GM19238 (cell line): Measurements from ENCODE around the gene STAP2.
"Not testable (repeated sequence)": the region's sequence is repeated elsewhere in the genome, so short reads cannot be mapped to it uniquely, and the experiment has no call there.

Experiments used
- DNase-seq: peaks from one replicate; pipeline ENCODE4 v3.0.0; 2011; ENCODE audit warnings: low spot score; ENCODE audit not compliant: insufficient read length

Gene STAP2

DNA sequence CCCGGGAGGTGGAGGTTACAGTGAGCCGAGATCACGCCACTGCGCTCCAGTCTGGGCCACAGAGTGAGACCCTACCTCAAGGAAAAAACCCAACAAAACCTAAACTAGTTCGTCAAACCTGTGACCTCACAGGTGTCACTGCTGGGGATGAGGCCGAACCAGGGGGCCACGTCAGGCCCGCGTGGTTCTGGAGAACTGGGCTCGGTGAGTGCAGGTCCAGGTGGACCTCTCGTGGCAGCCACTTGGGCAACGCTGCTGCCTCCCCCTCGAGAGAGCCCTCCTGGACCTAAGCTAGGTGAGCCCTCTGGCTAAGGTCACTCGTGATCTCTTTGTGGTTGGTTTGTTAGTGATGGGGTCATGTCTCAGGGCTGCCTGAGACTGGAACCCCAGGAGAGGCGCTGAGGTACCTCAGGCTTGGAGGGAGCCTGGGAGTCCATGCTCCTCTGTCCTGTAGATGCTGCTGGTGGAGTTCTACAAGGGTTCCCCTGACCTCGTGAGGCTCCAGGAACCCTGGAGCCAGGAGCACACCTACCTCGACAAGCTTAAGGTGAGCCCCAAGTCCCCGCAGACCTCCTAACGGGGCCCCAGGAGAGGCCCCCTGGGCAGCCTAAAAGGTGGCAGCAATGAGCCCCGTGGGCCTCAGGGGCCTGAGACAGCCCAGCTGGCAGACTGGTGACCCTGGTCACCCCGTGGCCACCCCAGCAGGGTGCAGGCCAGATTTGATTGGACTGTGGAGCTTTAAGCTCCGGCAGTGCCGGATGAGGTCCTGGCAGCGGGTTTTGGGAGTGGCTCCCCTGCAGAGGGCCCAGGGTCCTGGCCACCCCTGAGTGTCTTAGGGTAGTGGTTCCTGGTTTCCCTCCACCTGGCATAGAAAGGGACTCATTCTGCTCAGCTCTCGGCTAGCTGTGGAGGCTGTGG is 20.3 kb upstream of the STAP2 start:
- no peak for DNase-seq

DNA sequence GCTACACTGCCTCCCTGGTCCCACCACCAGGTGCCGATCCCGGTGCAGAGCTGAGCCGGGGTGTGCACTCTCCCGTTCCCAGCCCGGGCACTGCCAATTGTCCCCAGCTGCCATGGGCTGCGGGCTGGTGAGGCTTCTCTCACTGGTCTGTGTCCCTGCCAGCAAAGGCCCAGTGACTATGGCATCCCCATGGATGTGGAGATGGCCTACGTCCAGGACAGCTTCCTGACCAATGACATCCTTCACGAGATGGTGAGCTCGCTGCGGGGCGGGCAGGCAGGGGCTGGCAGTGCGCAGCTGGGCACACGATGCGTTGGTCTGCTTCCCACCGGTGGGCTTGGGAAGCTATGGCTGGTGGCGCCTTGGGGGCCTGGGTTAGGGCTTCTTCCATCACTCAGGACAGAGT is 19.3 kb upstream of the STAP2 start:
- DNase-seq, result no peak

DNA sequence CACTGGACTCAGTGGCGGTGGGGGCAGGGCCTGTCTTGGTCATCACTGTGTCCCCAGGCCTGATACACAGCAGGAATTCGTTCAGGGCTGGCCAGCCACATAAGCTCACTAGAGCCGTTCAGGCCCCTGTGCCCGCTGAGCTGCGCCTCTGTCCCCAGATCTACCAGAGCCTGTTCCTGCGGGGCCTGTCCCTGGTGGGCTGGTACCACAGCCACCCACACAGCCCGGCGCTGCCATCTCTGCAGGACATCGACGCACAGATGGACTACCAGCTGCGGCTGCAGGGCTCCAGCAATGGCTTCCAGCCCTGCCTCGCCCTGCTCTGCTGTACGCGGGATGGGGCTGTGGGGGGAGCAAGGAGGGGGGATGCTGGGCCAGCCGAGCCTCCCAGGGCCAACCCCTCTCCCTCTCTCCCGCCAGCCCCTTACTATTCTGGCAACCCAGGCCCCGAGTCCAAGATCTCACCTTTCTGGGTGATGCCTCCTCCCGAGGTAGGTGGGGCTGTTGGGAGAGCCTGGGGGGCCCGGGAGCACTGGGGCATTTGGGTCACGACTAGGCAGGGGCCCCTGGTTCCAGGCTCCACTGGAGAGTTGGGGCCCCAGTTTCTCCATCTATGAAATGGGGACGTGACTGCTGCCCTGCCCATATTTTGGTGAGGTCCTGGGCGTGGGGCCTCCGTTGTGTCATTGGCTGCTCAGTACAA is 18.6 kb upstream of the STAP2 start:
- DNase-seq, result no peak

DNA sequence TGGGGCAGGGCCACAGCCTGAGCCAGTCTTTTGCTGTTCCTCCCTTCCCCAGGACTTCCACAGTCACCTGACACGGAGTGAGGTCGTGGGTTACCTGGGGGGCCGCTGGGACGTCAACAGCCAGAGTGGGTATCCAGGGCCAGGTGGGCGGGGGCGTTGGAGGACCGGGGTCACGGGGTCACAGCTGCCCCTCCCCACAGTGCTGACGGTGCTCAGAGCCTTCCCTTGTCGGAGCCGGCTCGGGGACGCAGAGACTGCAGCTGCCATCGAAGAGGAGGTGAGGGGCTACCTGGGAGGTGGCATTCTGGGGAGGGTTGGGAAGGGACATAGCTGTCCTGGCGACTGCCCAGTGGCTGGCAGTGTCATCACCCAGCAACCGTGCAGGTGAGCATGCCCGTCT is 16.3 kb upstream of the STAP2 start:
- DNase-seq, result no peak

DNA sequence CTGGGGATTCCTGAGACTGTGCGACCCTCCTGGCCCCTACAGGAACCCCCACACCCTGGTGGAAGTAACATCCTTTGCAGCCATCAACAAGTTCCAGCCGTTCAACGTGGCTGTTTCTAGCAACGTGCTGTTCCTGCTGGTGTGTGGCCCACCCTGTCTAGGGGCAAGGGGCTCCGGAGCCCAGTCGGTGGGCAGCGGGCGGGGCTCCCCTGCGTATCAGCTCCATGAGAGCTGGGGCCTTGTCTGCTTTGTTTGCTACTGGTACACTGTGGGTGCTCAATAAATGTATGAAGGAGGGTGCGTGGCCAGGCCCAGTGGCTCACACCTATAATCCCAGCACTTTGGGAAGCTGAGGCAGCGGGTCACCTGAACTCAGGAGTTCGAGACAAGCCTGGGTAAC is 15.7 kb upstream of the STAP2 start:
- DNase-seq, result no peak

DNA sequence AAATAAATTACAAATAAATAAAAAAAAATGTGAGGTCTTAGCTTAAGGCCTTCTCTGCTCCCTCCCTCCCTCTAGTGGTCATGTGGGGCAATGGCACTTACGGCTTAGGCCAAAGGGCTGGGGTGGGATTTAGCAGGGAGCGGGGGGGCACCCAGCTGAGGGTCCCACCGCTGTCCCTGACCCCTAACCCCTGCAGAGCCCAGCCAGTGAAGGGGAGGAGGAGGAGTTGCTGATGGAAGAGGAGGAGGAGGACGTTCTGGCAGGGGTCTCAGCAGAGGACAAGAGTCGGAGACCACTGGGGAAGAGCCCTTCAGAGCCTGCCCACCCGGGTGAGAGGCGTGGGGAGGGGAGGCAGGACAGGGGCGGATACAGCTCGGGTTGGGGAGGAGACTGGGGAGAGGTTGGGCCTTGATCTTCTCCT is 14.1 kb upstream of the STAP2 start:
- no peak for DNase-seq

DNA sequence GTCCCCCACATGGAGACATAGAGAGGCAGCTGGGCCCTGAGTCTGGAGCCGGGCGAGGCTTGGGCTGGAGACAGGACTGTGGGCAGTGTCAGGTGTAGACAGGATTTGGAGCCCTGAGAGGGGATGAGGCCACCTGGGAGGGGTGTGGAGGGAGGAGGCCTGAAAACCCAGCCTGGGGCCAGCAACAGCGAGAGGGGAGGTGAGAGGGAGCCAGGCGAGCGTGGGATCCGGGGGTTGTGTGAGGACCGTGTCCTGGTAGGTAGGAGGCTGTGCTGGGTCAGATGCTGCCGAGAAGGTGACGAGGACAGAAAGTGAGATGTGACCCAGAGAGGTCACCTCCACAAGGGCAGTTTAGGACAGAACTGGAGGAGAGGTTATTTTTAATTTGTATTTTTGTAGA is 12.1 kb upstream of the STAP2 start:
- no peak for DNase-seq

DNA sequence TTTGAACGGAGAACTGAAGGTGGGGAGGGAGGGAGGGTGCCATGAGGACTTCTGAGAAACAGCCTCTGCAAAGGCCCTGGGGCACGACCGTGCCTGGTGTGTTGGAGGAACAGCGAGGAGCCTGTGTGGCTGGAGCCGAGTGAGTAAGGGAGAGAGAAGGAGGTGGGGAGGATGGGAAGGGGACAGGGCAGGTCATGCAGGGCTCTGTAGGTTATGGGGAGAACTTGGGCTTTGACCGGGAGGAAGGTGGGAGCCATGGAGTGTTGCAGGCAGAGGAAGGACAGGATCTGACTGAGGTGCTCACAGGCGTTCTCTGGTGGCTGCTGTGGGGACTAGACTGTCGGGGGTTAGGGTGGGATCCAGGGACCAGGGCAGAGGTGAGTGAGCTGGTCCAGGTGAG is 11.5 kb upstream of the STAP2 start:
- no peak for DNase-seq

DNA sequence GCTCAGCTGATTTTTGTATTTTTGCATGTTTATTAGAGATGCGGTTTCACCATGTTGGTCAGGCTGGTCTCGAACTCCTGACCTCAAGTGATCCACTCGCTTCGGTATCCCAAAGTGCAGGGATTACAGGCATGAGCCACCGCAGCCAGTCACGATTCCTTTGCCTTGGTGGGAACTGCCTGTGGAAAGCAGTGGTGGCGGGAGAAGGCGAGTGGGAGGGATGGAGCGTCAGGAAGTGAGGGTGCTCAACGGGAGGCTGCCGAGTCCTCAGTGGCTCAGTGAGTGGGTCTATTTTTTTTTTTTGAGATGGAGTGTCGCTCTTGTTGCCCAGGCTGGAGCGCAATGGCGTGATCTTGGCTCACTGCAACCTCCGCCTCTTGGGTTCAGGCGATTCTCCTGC is 10.6 kb upstream of the STAP2 start:
- not testable (repeated sequence) for DNase-seq

DNA sequence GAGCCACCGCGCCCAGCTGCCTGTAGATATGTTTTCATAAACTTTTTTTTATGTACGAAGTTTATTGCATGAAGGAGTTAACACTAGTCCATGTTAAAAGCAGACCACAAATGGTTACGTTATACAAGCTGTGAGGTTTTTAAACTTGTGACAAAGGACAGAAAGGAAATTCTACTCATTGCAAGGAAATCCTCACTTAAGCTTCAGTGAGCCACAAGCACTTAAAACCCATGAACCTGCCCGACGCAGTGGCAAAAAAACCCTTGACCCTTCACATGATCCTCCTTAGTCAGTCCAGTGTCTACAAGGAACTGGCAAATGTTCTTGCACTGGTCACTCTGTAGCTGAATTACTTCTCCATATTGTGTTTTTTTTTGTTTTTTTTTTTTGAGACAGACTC is 8.9 kb upstream of the STAP2 start:
- DNase-seq, result no peak

DNA sequence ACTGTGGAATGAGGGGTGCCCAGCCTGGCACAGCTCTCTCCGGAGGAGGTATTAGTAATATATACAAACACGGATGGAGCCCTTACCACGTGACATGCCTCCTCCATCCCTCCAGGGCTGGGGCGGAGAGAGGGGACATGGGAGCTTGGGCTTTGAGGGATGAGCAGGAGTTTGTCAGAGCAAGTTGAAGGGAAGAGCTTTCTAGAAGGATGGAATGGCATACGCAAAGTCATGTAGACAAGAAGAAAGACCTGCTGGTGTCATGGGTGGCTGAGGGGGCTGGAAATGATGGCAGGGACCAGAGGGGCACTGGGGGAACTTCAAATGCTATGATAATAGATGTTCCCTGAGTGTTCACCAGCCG is 7.4 kb upstream of the STAP2 start:
- DNase-seq, result no peak

DNA sequence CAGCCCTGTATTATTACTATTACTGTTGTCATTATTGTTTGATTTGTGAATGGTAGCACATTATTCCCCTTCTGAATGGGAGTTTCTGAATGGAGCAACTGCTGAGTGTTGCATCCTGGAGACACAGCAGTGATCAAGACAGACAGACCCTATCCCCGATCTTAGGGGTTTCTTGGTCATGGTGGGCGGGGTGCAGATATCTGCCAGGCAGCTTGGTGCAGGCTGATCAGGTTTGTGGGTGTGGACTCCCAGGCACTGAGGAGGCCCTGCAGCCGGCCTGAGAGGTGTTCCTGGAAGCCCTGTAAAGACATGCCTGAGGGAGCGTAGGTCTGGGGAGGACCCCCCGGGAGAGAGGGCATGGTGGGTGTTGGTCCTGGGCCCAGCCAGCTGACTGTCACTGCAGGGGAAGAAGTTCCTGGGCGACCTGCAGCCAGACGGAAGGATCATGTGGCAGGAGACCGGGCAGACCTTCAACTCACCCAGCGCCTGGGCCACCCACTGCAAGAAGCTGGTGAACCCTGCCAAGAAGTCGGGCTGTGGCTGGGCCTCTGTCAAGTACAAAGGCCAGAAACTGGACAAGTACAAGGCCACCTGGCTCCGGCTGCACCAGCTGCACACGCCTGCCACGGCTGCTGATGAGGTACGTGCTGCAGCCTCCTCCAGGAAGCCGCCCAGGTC is 6.9 kb upstream of the STAP2 start:
- no peak for DNase-seq

DNA sequence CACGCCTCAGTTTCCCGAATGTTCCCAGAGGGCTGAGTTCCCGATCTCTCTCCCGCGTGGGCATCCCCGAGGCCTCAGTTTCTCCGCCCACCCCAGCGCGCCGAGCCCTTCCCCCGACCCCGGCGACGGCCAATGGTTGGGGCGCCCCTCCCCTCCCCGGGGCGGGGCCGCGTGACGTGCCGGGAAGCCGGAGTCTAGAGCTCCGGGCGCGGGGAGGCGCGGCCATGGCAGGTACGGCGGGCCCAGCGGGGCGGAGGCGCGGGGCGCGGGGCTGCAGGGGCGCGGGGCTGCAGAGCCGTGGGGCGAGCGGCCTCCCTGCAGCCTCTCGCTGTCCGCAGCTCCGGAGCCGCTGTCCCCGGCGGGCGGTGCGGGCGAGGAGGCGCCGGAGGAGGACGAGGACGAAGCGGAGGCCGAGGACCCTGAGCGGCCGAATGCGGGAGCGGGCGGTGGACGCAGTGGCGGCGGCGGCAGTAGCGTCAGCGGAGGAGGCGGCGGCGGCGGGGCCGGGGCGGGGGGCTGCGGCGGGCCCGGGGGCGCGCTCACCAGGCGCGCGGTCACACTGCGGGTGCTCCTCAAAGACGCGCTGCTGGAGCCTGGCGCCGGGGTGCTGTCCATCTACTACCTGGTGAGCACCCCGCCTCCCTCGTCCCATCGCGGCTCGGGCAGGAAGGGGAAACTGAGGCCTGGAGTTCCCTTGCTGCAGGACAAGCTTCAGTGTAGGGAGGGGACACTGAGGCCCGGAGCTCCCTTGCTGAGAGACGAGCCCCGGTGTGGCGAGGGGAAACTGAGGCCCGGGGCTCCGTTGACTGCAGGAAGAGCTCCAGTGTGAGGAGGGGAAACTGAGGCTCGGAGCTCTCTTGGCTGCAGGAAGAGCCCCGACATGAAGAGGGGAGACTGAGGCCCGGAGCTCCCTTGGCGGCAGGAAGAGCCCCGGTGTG is 5.0 kb upstream of the STAP2 start, which contains the start of gene MPND:
Gene MPND, plus strand, starts transcription at position 193 of the 938 bp plus-strand sequence. Its CDS starts 32 bp downstream, at position 225.
- DNase-seq, result peak; percentile 86

DNA sequence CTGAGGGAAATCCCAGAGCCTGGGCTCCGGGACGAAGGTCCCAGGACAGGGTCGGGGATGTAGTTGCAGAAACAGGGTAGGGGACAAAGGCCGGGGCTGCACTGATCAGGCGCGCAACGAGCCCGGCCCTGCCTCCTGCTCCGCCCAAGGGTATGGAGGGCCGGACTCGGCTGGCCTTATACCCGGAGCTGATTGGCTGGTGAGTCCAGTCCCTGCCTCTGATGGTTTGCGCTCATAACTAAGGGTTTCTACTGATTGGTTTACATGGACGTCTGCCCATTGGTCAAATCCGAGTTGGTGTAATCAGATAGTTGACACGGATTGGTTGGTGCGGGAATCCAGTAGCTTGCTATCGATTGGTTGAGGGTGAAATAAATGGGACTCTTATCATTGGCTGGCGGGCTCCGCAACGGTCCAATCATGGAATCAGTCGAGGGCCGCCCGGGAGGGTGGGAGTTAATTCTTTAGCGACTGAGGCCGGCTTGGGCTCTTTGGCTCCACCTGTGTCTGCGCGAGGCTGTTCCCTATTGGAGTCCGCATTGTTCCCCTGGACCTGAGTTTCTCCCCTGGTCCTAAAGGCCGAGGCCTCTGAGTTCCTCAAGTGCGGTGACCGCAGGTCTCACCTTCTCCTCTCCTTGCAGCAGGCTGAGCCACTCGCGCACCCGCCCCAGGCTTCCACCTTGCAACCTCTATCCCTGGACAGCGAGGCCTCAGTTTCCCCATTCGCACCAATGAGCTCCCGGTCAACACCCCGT is 4.2 kb upstream of the STAP2 start:
- DNase-seq, result peak; percentile 90

DNA sequence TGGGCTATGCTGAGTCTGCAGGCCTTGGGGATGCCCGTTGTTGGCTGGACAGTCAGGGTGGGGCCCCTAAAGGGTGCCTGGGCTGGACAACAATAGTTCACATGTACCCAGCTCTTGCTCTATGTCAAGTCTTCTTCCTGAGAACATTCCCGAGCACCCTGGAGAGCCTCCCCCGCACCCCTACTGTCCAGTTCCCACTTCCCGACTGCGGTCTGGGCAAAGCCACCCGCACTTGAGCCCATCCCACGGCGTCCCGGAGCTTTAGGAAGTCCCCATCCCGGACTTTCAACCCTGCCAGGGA is 3.6 kb upstream of the STAP2 start:
- no peak for DNase-seq

DNA sequence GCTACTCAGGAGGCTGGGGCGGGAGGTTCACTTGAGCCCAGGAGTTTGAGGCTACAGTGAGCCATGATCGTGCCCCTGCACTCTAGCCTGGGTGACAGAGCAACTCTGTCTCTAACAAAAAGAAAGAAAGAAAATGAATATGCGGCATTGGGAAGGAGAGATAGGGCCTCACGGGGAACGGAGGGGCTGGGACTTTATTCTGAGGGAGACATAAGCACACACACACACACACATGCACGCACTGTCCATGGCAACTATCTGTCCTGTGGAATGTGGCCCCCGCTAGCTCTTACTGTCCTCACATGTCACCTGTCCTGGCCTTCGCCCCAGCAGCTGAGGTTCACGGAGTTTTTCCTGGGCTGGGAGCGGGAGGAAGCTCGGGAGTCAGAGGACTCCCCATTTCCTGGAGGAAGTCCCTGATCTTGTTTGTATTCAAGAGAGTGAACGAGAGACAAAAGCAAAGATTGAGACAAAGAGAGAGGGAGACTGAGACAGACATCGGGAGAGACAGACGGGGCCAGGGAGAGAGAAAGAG is 654 bp downstream of the STAP2 start:
- no peak for DNase-seq

DNA sequence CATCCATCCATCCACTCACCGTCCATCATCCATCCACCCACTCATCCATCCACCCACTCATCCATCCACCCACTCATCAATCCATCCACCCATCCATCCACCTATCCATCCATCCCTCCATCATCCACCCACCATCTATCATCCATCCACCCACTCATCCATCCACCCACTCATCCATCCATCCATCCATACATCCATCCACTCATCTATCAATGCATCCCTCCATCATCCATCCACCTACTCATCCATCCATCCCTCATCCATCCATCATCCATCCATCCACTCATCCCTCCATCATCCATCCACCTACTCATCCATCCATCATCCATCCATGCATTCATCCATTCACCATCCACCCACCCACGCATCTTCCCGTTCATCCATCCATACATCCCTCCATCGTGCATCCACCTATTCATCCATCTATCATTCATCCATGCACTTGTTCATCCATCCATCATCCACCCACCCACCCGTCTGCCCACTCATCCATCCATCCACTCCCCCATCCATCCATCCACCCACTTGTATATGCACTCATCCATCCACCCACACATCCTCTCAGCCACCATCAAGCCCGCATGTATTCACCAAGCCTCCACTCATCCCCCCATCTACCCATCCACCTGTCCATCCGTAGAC is 3.6 kb downstream of the STAP2 start:
- no peak for DNase-seq

DNA sequence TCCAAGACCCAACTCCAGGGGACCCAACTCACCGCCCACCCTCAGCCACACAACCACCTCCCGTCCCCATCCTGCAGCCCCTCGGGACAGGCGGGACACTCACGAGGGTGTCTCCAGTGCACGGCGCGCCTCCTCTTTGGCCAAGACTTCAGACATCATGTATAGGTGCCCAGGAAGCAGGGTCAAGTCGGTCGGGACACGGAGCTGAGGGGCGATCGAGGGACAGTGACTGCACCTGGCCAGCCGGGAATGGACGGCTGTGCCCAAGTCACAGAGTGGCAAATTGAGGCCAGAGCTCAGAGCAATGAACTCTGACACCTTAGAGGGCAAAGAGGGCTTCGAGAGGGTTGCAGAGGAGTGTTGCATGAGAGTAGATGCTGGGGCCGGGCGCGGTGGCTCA is 8.8 kb downstream of the STAP2 start:
- DNase-seq, result no peak

DNA sequence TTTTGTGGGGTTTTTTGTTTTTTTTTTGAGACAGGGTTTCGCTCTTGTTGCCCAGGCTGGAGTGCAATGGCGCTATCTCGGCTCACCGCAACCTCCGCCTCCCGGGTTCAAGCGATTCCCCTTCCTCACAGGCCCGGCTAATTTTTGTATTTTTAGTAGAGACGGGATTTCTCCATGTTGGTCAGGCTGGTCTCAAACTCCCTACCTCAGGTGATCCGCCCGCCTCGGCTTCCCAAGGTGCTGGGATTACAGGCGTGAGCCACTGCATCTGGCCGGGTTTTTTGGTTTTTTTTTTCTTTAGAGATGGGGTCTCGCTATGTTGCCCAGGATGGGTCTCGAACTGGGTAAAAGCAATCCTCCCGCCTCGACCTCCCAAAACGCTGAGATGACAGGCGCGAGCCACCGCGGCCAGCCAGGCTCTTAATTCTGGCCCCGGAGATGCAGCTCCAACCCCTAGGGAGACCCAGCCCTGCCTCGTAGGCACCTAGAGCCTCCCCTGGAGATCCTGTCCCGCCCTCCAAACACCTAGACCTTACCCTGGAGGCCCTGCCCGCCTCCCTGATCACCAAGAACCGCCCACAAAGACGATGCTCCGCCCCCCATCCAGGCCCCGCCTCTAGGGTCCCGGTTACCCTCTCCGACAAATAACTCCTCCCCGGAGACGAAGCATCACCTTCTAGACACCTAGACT is 9.5 kb downstream of the STAP2 start:
- not testable (repeated sequence) for DNase-seq
